Caco-2 (cell line): ENCODE measurements around the gene RNF38. TPM values are rescaled to one million over a fixed set of nuclear protein-coding genes. Genes with fewer than 3 reads are reported as not detected.
"Not testable (repeated sequence)": the region's sequence is repeated elsewhere in the genome, so short reads cannot be mapped to it uniquely, and the experiment has no call there.

Experiments
- BruUV-seq: library from RNA; stranded (reverse); fragments of 400-500 nt; replicated peaks from 2 replicates; lab custom pipeline; 2021; lab: Mats Ljungman, UMichigan
- CTCF ChIA-PET: fragments of 300-600 bp; sonication (Branson Sonifier 250); formaldehyde crosslinking; loops from one replicate; lab custom pipeline; 2022; ENCODE audit warnings: antibody characterized with exemption; lab: Charles Lee
- POLR2A ChIA-PET: fragments of 300-600 bp; sonication (Branson Sonifier 250); formaldehyde crosslinking; loops from one replicate; lab custom pipeline; 2022; ENCODE audit warnings: antibody characterized with exemption; lab: Charles Lee
- DNase-seq, 2 experiments: peaks; one replicate each; pipeline versions ENCODE4 v3.0.0 to v3.0.0-alpha.2; 2020 to 2022
- H3K27me3 ChIP-seq: replicated peaks from 2 replicates; pipeline ENCODE4 v1.6.0; 2011; ENCODE audit warnings: low read length; ENCODE audit not compliant: control insufficient read depth, insufficient read depth
- H3K36me3 ChIP-seq: 2 replicates; pipeline ENCODE4 v1.5.1; 2011; ENCODE audit warnings: low read length; ENCODE audit not compliant: control insufficient read depth, insufficient read depth
- H3K4me1 ChIP-seq: fragments of 250-450 bp; sonication (Bioruptor Pico); 2 replicates; pipeline ENCODE4 v1.5.1; 2020; ENCODE audit warnings: mild to moderate bottlenecking
- H3K4me3 ChIP-seq: 2 replicates; pipeline ENCODE4 v1.5.1; 2011; ENCODE audit warnings: low read depth, mild to moderate bottlenecking, control low read depth, low read length
- H3K9me3 ChIP-seq: fragments of 250-450 bp; sonication (Bioruptor Pico); 2 replicates; pipeline ENCODE4 v1.5.1; 2020; ENCODE audit warnings: mild to moderate bottlenecking, moderate library complexity
- H3K27ac Mint-ChIP-seq: one replicate; pipeline ENCODE4 v1.8.0; 2022; ENCODE audit warnings: mixed read lengths; ENCODE audit not compliant: unreplicated experiment
- H3K27me3 Mint-ChIP-seq: one replicate; pipeline ENCODE4 v1.8.0; 2022; ENCODE audit warnings: mixed read lengths; ENCODE audit not compliant: insufficient read depth, unreplicated experiment
- H3K36me3 Mint-ChIP-seq: one replicate; pipeline ENCODE4 v1.8.0; 2022; ENCODE audit warnings: mild to moderate bottlenecking, mixed read lengths; ENCODE audit not compliant: insufficient read depth, unreplicated experiment
- H3K4me1 Mint-ChIP-seq: one replicate; pipeline ENCODE4 v1.8.0; 2022; ENCODE audit warnings: low read depth, mixed read lengths; ENCODE audit not compliant: unreplicated experiment
- H3K4me3 Mint-ChIP-seq: one replicate; pipeline ENCODE4 v1.8.0; 2022; ENCODE audit warnings: mild to moderate bottlenecking, moderate library complexity, mixed read lengths; ENCODE audit not compliant: unreplicated experiment
- H3K9me3 Mint-ChIP-seq: one replicate; pipeline ENCODE4 v1.8.0; 2022; ENCODE audit warnings: mixed read lengths; ENCODE audit not compliant: unreplicated experiment
- intact Hi-C: fragments of 100-400 bp; cut with micrococcal nuclease; formaldehyde crosslinking; loops from one replicate; pipeline ENCODE4 v1.10.0; 2022; ENCODE audit not compliant: unreplicated experiment
- total RNA-seq: library from RNA; stranded (reverse); gene quantifications from 2 replicates; pipeline ENCODE4 v1.2.3, GENCODE V29; 2022
- TF ChIP-seq, protein P1 (sequence below), 2 experiments: fragments of 200-600 bp in 1 of 2; IDR thresholded peaks; 1 replicate in 1 of 2; 2 replicates in 1 of 2; pipeline versions ENCODE4 v1.5.1 to v1.8.0; 2011 to 2022; ENCODE audit warnings: antibody characterized with exemption in 1 of 2, control low read depth in 1 of 2, inconsistent platforms in 1 of 2, low read depth in 1 of 2, low read length in 1 of 2, mild to moderate bottlenecking in 1 of 2, moderate library complexity in 1 of 2; ENCODE audit not compliant: insufficient read depth in 1 of 2, severe bottlenecking in 1 of 2, unreplicated experiment in 1 of 2

RNF38 gene
- total RNA-seq, 1 experiment from 2014 or later: 43.3 TPM

DNA sequence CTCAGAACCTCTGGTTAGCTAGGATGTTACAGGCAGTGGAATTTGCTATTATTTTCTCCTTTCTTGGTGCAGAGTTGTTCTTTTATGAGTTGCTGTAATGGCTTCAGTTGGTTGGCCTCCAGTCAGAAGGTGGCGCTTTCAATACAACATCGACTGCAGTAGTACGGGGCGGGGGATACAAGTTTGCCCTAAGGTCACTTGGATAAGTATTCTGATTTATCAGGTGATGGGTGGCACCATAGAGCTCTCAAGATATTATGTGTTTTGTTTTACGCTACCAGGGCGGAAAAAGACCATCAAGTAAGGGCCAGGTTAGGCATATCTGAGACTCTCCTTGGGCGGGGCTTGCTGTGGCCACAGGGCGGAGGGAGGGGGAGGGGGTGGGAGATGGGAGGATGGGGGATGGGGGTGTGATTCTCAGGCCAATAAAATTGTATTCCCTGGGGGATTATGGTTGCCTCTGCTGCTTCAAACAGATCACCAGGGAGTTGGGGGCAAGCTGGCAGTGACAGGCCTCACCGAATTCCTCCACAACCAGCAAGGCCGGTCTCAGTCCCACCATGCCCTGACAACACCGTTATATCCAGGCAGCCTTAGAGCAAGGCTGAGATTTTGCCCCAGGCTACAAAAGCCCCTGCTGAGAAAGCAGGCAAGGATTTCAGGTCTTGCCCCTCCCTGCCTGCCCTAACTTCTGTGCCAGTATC lies 15.9 kb upstream of the RNF38 start:
- no TSS peak for BruUV-seq
- Mint-ChIP-seq H3K27me3 (no peaks in the 10 kb centered on the region), H3K4me1 (peaks cover 11% of the 10 kb centered on the region), H3K36me3 (peaks cover 36% of the 10 kb centered on the region), H3K27ac (no peak overlapping the region), H3K4me3 (no peak overlapping the region), H3K9me3 (no peaks in the 10 kb centered on the region)
- Histone ChIP-seq H3K4me1 (peaks cover 29% of the 10 kb centered on the region), H3K9me3 (0 out of 2 replicates have a peak, but pooled peaks cover 3% of the 10 kb centered on the region), H3K4me3 (no peak overlapping the region), H3K36me3 (no peaks in the 10 kb centered on the region), H3K27me3 (no peaks in the 10 kb centered on the region)
- ChIA-PET POLR2A (no interaction called here), CTCF (interaction anchor here (0.6 to 1.7 kb wide), 2 partner anchors 9 to 352 kb away, joined by 3 to 6 read pairs; no protein-coding TSS in a partner anchor)
- peak; percentile 14 to 41 for DNase-seq
- intact Hi-C loops: no loop called here
- TF ChIP-seq, protein P1, sequence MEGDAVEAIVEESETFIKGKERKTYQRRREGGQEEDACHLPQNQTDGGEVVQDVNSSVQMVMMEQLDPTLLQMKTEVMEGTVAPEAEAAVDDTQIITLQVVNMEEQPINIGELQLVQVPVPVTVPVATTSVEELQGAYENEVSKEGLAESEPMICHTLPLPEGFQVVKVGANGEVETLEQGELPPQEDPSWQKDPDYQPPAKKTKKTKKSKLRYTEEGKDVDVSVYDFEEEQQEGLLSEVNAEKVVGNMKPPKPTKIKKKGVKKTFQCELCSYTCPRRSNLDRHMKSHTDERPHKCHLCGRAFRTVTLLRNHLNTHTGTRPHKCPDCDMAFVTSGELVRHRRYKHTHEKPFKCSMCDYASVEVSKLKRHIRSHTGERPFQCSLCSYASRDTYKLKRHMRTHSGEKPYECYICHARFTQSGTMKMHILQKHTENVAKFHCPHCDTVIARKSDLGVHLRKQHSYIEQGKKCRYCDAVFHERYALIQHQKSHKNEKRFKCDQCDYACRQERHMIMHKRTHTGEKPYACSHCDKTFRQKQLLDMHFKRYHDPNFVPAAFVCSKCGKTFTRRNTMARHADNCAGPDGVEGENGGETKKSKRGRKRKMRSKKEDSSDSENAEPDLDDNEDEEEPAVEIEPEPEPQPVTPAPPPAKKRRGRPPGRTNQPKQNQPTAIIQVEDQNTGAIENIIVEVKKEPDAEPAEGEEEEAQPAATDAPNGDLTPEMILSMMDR (IDR thresholded peaks at IDR 0.05; ENCODE audit: insufficient read depth in 1 of 2, low read depth in 1 of 2, low read length in 1 of 2, severe bottlenecking in 1 of 2, unreplicated experiment in 1 of 2): no peak

DNA sequence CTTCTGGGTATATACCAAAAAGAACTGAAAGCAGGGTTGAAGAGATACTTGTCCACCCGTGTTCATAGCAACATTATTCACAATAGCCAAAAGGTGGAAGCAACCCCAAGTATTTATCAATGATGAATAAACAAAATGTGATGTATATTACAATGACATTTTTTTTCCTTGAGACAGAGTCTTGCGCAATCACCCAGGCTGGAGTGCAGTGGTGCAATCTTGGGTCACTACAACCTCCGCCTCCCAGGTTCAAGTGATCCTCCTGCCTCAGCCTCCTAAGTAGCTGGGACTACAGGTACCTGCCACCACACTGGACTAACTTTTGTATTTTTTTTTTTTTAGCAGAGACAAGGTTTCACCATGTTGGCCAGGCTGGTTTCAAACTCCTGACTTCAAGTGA lies 11.3 kb upstream of the RNF38 start:
- BruUV-seq, H3K9me3 ChIP-seq, intact Hi-C loops, POLR2A ChIA-PET, H3K4me3 Mint-ChIP-seq, H3K4me3 ChIP-seq, H3K4me1 ChIP-seq, H3K27ac Mint-ChIP-seq, CTCF ChIA-PET, H3K27me3 Mint-ChIP-seq, DNase-seq, H3K36me3 ChIP-seq, H3K9me3 Mint-ChIP-seq, H3K27me3 ChIP-seq: not testable (repeated sequence)
- Mint-ChIP-seq H3K36me3 (peaks cover 22% of the 10 kb centered on the region), H3K4me1 (peaks cover 14% of the 10 kb centered on the region)

DNA sequence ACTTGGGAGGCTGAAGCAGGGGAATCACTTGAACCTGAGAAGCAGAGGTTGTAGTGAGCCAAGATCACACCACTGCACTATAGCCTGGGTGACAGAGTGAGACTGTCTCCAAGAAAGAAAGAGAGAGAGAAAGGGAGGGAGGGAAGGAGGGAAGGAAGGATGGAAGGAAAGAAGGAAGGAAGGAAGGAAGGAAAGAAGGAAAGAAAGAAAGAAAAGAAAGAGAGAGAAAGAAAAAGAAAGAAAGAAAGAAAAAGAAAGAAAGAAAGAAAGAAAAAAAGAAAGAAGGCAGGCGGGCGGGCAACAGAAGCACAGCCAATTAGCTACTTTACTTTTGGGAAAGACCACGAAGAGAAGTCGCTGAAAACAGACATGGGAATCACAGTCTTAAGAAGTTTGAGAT lies 9.0 kb upstream of the RNF38 start:
- H3K9me3 Mint-ChIP-seq, H3K27ac Mint-ChIP-seq, DNase-seq, H3K27me3 ChIP-seq, H3K27me3 Mint-ChIP-seq, H3K4me3 Mint-ChIP-seq, H3K4me1 ChIP-seq, POLR2A ChIA-PET, H3K4me3 ChIP-seq, intact Hi-C loops, H3K9me3 ChIP-seq, BruUV-seq, H3K36me3 ChIP-seq: not testable (repeated sequence)
- Mint-ChIP-seq H3K4me1 (peaks cover 14% of the 10 kb centered on the region), H3K36me3 (peaks cover 12% of the 10 kb centered on the region)
- CTCF ChIA-PET: interaction anchor here (0.5 to 0.6 kb wide), 2 partner anchors 32 to 41 kb away, joined by 3 to 5 read pairs; no protein-coding TSS in a partner anchor

DNA sequence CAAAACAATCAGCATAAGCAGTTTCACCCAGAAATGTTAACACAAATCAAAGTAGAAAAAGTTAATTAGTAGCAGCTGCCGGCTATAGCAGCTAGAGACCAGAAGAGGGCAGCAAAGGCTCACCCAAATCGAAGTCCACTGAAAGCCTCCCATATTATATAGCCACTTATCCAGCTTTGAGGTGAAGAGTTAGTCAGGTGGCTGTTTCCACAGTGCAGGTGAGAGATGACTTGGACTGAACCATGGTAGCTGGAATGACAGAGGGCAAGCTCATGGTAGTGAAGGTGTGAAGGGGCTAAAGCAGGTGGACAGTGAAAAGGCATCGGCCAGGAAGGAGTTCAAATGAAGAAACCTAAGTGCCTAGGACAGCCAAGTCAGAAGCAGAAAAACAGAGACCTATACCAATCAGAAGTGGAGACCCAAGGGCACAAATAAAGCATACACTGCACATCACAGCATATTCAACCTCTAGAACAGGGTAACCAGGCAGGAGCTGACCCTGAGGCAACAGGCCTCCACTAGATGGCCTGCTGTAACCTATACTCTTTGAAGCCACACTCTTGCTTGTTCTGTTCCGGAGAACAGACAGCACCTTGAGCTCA lies 7.2 kb upstream of the RNF38 start:
- Mint-ChIP-seq H3K36me3 (peaks cover 4% of the 10 kb centered on the region), H3K9me3 (no peaks in the 10 kb centered on the region), H3K4me3 (peak overlapping the region; percentile 9), H3K27me3 (no peaks in the 10 kb centered on the region), H3K27ac (peak overlapping the region; percentile 69), H3K4me1 (peaks cover 18% of the 10 kb centered on the region)
- Histone ChIP-seq H3K4me1 (peaks cover 10% of the 10 kb centered on the region; the same call in 1 of the 2 replicates), H3K27me3 (no peaks in the 10 kb centered on the region), H3K9me3 (no peaks in the 10 kb centered on the region), H3K36me3 (no peaks in the 10 kb centered on the region), H3K4me3 (no peak overlapping the region)
- TF ChIP-seq, protein P1 (IDR thresholded peaks at IDR 0.05; ENCODE audit: insufficient read depth in 1 of 2, low read depth in 1 of 2, low read length in 1 of 2, severe bottlenecking in 1 of 2, unreplicated experiment in 1 of 2): peak; percentile 84 to 89
- ChIA-PET POLR2A (interaction anchor here (1.0 kb wide), 1 partner anchor 147 kb away, joined by 4 read pairs; no protein-coding TSS in a partner anchor), CTCF (interaction anchor here (0.6 to 3.2 kb wide), 26 partner anchors 9 to 997 kb away, joined by 3 to 98 read pairs (median 4); partner anchors contain the start of genes CLTA and GNE)
- BruUV-seq: no TSS peak
- DNase-seq: peak; percentile 67 to 69
- intact Hi-C loops: loop anchor here (1.0 to 2.0 kb wide), 4 partner anchors 13 to 322 kb away; no protein-coding TSS in a partner anchor
